B cell (primary cell): ENCODE measurements around the gene MAP4K4. TPM values are rescaled to one million over a fixed set of nuclear protein-coding genes. Genes with fewer than 3 reads are reported as not detected.
A peak's percentile ranks its signal among the peaks of the same experiment; 100 is the strongest.
"Not testable (repeated sequence)": the region's sequence is repeated elsewhere in the genome, so short reads cannot be mapped to it uniquely, and the experiment has no call there.

Experiments used
- ATAC-seq: fragments of 200-7000 bp; cut with Tn5 transposase; one replicate; pipeline ENCODE4 v1.10.0; 2021; ENCODE audit warnings: low read depth, mild to moderate bottlenecking, moderate number of reproducible peaks, moderate library complexity
- CTCF ChIA-PET: fragments of 350-600 bp; sonication (Branson Sonifier 250); formaldehyde crosslinking; loops from one replicate; lab custom pipeline; 2021; ENCODE audit warnings: antibody characterized with exemption, inconsistent platforms; lab: Charles Lee
- POLR2A ChIA-PET: fragments of 350-600 bp; sonication (Branson Sonifier 250); formaldehyde crosslinking; loops from one replicate; lab custom pipeline; 2021; ENCODE audit warnings: antibody characterized with exemption; lab: Charles Lee
- DNase-seq: peaks from one replicate; pipeline ENCODE4 v3.0.0; 2013
- H2AFZ ChIP-seq: 2 replicates; pipeline ENCODE4 v1.6.1; 2012; ENCODE audit warnings: mild to moderate bottlenecking, low read depth, low read length; ENCODE audit not compliant: insufficient read depth, poor library complexity, severe bottlenecking
- H3K27ac ChIP-seq, 2 donors: 1 replicate in 1 of 2; 2 replicates in 1 of 2; pipeline ENCODE4 v1.5.1; 2012 to 2013; ENCODE audit warnings: low read length in 2 of 2, mild to moderate bottlenecking in 2 of 2, moderate library complexity in 1 of 2
- H3K27me3 ChIP-seq, 4 experiments: fragments of 200-600 bp in 1 of 4; sonication (generic) in 1 of 4; replicated peaks in 1 of 4; 1 replicate in 2 of 4; 2 replicates in 2 of 4; pipeline versions ENCODE4 v1.6.1 to v1.7.0; 2013 to 2016; ENCODE audit warnings: low read length in 3 of 4, mild to moderate bottlenecking in 2 of 4, mixed read lengths in 1 of 4, moderate library complexity in 1 of 4; ENCODE audit not compliant: insufficient read depth in 4 of 4, control insufficient read depth in 3 of 4; ENCODE audit errors: control extremely low read depth in 1 of 4
- H3K36me3 ChIP-seq, 2 experiments: replicated peaks in 1 of 2; 1 replicate in 1 of 2; 2 replicates in 1 of 2; pipeline versions ENCODE4 v1.6.1 to v1.7.1; 2013; ENCODE audit warnings: low read length in 1 of 2; ENCODE audit not compliant: insufficient read depth in 2 of 2, control insufficient read depth in 1 of 2; ENCODE audit errors: control extremely low read depth in 1 of 2, extremely low read depth in 1 of 2
- H3K4me1 ChIP-seq, 2 donors: fragments of 200-600 bp in 1 of 2; sonication (generic) in 1 of 2; 1 replicate in 1 of 2; 2 replicates in 1 of 2; pipeline versions ENCODE4 v1.5.1 to v1.6.1; 2013 to 2017; ENCODE audit warnings: low read length in 2 of 2; ENCODE audit not compliant: control insufficient read depth in 2 of 2, insufficient read depth in 2 of 2
- H3K4me2 ChIP-seq: replicated peaks from 2 replicates; pipeline ENCODE3; 2012; ENCODE audit warnings: mild to moderate bottlenecking, low read depth, low read length; ENCODE audit not compliant: poor library complexity, severe bottlenecking
- H3K4me3 ChIP-seq, 5 experiments: fragments of 200-600 bp in 1 of 5; sonication (generic) in 1 of 5; 1 replicate in 3 of 5; 2 replicates in 2 of 5; pipeline versions ENCODE4 v1.5.1 to v1.7.0; 2011 to 2016; ENCODE audit warnings: low read length in 4 of 5, mild to moderate bottlenecking in 4 of 5, low read depth in 2 of 5, control low read depth in 1 of 5, moderate library complexity in 1 of 5; ENCODE audit not compliant: insufficient read depth in 1 of 5; ENCODE audit errors: control extremely low read depth in 1 of 5, extremely low read depth in 1 of 5
- H3K79me2 ChIP-seq: fragments of 200-600 bp; sonication (generic); one replicate; pipeline ENCODE4 v1.6.0; 2016; ENCODE audit warnings: low read length; ENCODE audit not compliant: control insufficient read depth, insufficient read depth
- H3K9ac ChIP-seq: fragments of 200-600 bp; sonication (generic); 2 replicates; pipeline ENCODE4 v1.6.1; 2017; ENCODE audit warnings: mild to moderate bottlenecking, low read length, moderate library complexity
- H3K9me3 ChIP-seq, 3 donors: one replicate each; pipeline versions ENCODE4 v1.6.1 to v1.7.1; 2013; ENCODE audit warnings: low read length in 2 of 3; ENCODE audit not compliant: control insufficient read depth in 2 of 3, insufficient read depth in 1 of 3; ENCODE audit errors: control extremely low read depth in 1 of 3
- H4K20me1 ChIP-seq: 2 replicates; pipeline ENCODE4 v1.6.0; 2012; ENCODE audit warnings: mild to moderate bottlenecking, low read length; ENCODE audit not compliant: insufficient read depth, control insufficient read depth, poor library complexity, severe bottlenecking
- H3K27ac Mint-ChIP-seq: one replicate; pipeline ENCODE4 v1.8.0; 2021; ENCODE audit warnings: mixed read lengths
- H3K27me3 Mint-ChIP-seq: one replicate; pipeline ENCODE4 v1.8.0; 2021; ENCODE audit warnings: mixed read lengths
- H3K4me1 Mint-ChIP-seq: one replicate; pipeline ENCODE4 v1.8.0; 2021; ENCODE audit warnings: mixed read lengths
- H3K4me3 Mint-ChIP-seq: one replicate; pipeline ENCODE4 v1.8.0; 2021; ENCODE audit warnings: mixed read lengths
- H3K9me3 Mint-ChIP-seq: one replicate; pipeline ENCODE4 v1.8.0; 2022; ENCODE audit warnings: mixed read lengths; ENCODE audit not compliant: insufficient read depth
- EZH2 ChIP-seq: IDR thresholded peaks from 2 replicates; pipeline ENCODE4 v1.6.1; 2012; ENCODE audit warnings: borderline replicate concordance, low read depth, mild to moderate bottlenecking, moderate library complexity, low read length; ENCODE audit not compliant: insufficient read depth, poor library complexity, severe bottlenecking
- WGBS: methylation state at CpG from one replicate; pipeline ENCODE4 v1.1.5; 2013; ENCODE audit warnings: missing lambda C conversion rate; ENCODE audit not compliant: insufficient coverage; 5-methylcytosine and 5-hydroxymethylcytosine counted together
- intact Hi-C: fragments of 100-400 bp; cut with micrococcal nuclease; formaldehyde crosslinking; loops from one replicate; pipeline ENCODE4 v1.10.0; 2022
- polyA plus RNA-seq: library from polyadenylated mRNA; depleted of rRNA; stranded (reverse); fragments of >200 nt; gene quantifications from 2 replicates; pipeline ENCODE4 v1.2.3, GENCODE V29; 2012
- total RNA-seq, 2 donors: library from RNA; stranded (reverse); fragments of 120-200 nt in 1 of 2; gene quantifications; 1 replicate in 1 of 2; 2 replicates in 1 of 2; pipeline versions ENCODE4 v1.2.3 to v1.2.4, GENCODE V29; 2013 to 2022
- TF ChIP-seq, protein P1 (sequence below): fragments of 200-600 bp; IDR thresholded peaks from one replicate; pipeline ENCODE4 v1.8.0; 2022; ENCODE audit warnings: antibody characterized with exemption, mild to moderate bottlenecking

MAP4K4 gene
- total and polyA plus RNA-seq, 2 donors (not counting 1 experiment from before 2014, with no cell fraction given): 54.8 to 280 TPM

DNA sequence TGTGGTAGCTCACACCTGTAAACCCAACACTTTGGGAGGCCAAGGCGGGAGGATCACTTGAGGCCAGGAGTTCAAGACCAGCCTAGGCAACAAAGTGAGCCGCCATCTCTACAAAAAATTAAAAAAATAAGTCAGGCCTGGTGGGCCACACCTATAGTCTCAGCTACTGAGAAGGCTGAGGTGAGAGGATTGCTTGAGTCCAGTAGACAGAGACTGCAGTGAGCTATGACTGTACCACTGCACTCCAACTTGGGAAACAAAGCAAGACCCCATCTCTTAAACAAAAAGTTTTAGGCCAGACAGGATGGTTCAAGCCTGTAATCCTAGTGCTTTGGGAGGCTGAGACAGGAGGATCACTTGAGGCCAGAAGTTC lies 224.4 kb downstream of the MAP4K4 start:
- intact Hi-C loops: loop anchor here (1.0 kb wide), 1 partner anchor 9 kb away; no protein-coding TSS in a partner anchor
- H3K27ac ChIP-seq: peak overlapping the region; percentile 71 to 76
- no peak overlapping the region for H3K9ac ChIP-seq
- H3K4me1 ChIP-seq: peaks cover 19 to 21% of the 10 kb centered on the region in 2 donors
- no peaks in the 10 kb centered on the region for H3K79me2 ChIP-seq
- H3K27me3 ChIP-seq: no peaks in the 10 kb centered on the region
- no peak for DNase-seq
- peaks cover 3 to 23% (median 22%) of the 10 kb centered on the region in 3 donors for H3K9me3 ChIP-seq
- no peaks in the 10 kb centered on the region for H3K27me3 Mint-ChIP-seq
- peak; percentile 39 for ATAC-seq
- no peaks in the 10 kb centered on the region for H4K20me1 ChIP-seq
- POLR2A ChIA-PET: no interaction called here
- H3K27ac Mint-ChIP-seq: peak overlapping the region; percentile 94
- H3K4me3 ChIP-seq: no peak overlapping the region
- H3K4me1 Mint-ChIP-seq: peaks cover 19% of the 10 kb centered on the region
- H3K4me3 Mint-ChIP-seq: peak overlapping the region; percentile 38
- no CpG with 5 or more reads among the region's 2 CpGs for WGBS
- peaks cover 14% of the 10 kb centered on the region for H3K9me3 Mint-ChIP-seq
- H3K4me2 ChIP-seq: peak overlapping the region; percentile 4
- H2AFZ ChIP-seq: no peak overlapping the region
- TF ChIP-seq EZH2: no peak
- TF ChIP-seq, protein P1, sequence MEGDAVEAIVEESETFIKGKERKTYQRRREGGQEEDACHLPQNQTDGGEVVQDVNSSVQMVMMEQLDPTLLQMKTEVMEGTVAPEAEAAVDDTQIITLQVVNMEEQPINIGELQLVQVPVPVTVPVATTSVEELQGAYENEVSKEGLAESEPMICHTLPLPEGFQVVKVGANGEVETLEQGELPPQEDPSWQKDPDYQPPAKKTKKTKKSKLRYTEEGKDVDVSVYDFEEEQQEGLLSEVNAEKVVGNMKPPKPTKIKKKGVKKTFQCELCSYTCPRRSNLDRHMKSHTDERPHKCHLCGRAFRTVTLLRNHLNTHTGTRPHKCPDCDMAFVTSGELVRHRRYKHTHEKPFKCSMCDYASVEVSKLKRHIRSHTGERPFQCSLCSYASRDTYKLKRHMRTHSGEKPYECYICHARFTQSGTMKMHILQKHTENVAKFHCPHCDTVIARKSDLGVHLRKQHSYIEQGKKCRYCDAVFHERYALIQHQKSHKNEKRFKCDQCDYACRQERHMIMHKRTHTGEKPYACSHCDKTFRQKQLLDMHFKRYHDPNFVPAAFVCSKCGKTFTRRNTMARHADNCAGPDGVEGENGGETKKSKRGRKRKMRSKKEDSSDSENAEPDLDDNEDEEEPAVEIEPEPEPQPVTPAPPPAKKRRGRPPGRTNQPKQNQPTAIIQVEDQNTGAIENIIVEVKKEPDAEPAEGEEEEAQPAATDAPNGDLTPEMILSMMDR: no peak
- H3K36me3 ChIP-seq: no peaks in the 10 kb centered on the region
- CTCF ChIA-PET: interaction anchor here (0.8 to 1.3 kb wide), 2 partner anchors 9 to 10 kb away, joined by 3 to 4 read pairs; no protein-coding TSS in a partner anchor

DNA sequence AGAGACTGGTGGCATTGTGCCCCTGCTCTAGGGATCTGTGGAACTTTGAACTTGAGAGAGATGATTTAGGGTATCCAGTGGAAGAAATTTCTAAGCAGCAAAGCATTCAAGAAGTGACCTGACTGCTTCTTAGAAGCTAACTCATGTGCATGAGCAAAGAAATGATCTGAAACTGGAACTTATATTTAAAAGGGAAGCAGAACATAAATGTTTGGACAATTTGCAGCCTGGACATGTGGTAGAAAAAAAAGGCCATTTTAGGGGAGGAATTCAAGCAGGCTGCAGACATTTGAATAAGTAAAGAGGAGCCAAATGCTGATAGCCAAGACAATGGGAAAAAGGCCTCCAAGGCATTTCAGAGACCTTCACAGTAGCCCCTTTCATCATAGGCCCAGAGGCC lies 226.8 kb downstream of the MAP4K4 start:
- H2AFZ ChIP-seq, H3K79me2 ChIP-seq, POLR2A ChIA-PET, H3K27ac Mint-ChIP-seq, ATAC-seq, H4K20me1 ChIP-seq, H3K9ac ChIP-seq, CTCF ChIA-PET, H3K4me3 Mint-ChIP-seq, H3K4me3 ChIP-seq, H3K27me3 Mint-ChIP-seq, H3K4me2 ChIP-seq, intact Hi-C loops, DNase-seq, H3K36me3 ChIP-seq, H3K27ac ChIP-seq, H3K27me3 ChIP-seq: not testable (repeated sequence)
- H3K9me3 Mint-ChIP-seq: peaks cover 16% of the 10 kb centered on the region
- peaks cover 15% of the 10 kb centered on the region for H3K4me1 Mint-ChIP-seq
- H3K9me3 ChIP-seq: peaks cover 3 to 35% (median 34%) of the 10 kb centered on the region in 3 donors
- H3K4me1 ChIP-seq: peaks cover 19 to 21% of the 10 kb centered on the region in 2 donors
